Mesenchymal stem cell (in vitro differentiated cells and primary cell): ENCODE data around the gene OTC.

Experiments
- DNase-seq: peaks from one replicate; pipeline ENCODE4 v3.0.0-alpha.2; 2013
- H2AFZ ChIP-seq: one replicate; pipeline ENCODE4 v1.6.1; 2013; ENCODE audit warnings: low read depth, mild to moderate bottlenecking, control low read depth, inconsistent platforms, low read length, moderate library complexity
- H2AK5ac ChIP-seq: 2 replicates; pipeline ENCODE4 v1.6.1; 2013; ENCODE audit warnings: low read length, moderate library complexity, mild to moderate bottlenecking, inconsistent platforms; ENCODE audit not compliant: severe bottlenecking
- H2BK120ac ChIP-seq: one replicate; pipeline ENCODE4 v1.6.1; 2013; ENCODE audit warnings: low read depth, mild to moderate bottlenecking, inconsistent platforms, low read length, moderate library complexity
- H2BK12ac ChIP-seq, 2 experiments: one replicate each; pipeline ENCODE4 v1.6.1; 2013; ENCODE audit warnings: inconsistent platforms in 2 of 2, low read length in 2 of 2, mild to moderate bottlenecking in 2 of 2, moderate library complexity in 2 of 2, control low read depth in 1 of 2
- H2BK15ac ChIP-seq: one replicate; pipeline ENCODE4 v1.6.1; 2013; ENCODE audit warnings: mild to moderate bottlenecking, low read depth, inconsistent platforms; ENCODE audit not compliant: poor library complexity, severe bottlenecking
- H2BK5ac ChIP-seq: 2 replicates; pipeline ENCODE4 v1.6.1; 2013; ENCODE audit warnings: low read depth, mild to moderate bottlenecking, low read length, control low read depth, inconsistent platforms; ENCODE audit not compliant: poor library complexity, severe bottlenecking
- H3K14ac ChIP-seq, 2 experiments: one replicate each; pipeline ENCODE4 v1.6.1; 2013; ENCODE audit warnings: inconsistent platforms in 2 of 2, low read length in 2 of 2, control low read depth in 1 of 2, mild to moderate bottlenecking in 1 of 2, moderate library complexity in 1 of 2
- H3K18ac ChIP-seq, 2 experiments: one replicate each; pipeline ENCODE4 v1.6.1; 2013; ENCODE audit warnings: inconsistent platforms in 2 of 2, low read length in 2 of 2, control low read depth in 1 of 2, low read depth in 1 of 2, mild to moderate bottlenecking in 1 of 2
- H3K23ac ChIP-seq, 2 experiments: one replicate each; pipeline ENCODE4 v1.6.1; 2013; ENCODE audit warnings: inconsistent platforms in 2 of 2, low read length in 2 of 2, mild to moderate bottlenecking in 2 of 2, moderate library complexity in 2 of 2, control low read depth in 1 of 2
- H3K27ac ChIP-seq: 2 replicates; pipeline ENCODE4 v1.5.1; 2013; ENCODE audit warnings: mild to moderate bottlenecking, moderate library complexity, low read length, control low read depth, inconsistent platforms; ENCODE audit not compliant: poor library complexity, severe bottlenecking
- H3K27me3 ChIP-seq, 2 experiments: 2 replicates each; pipeline versions ENCODE4 v1.6.1 to v1.7.0; 2013; ENCODE audit warnings: low read length in 2 of 2, mild to moderate bottlenecking in 2 of 2, moderate library complexity in 2 of 2, control low read depth in 1 of 2, inconsistent platforms in 1 of 2; ENCODE audit not compliant: control insufficient read depth in 1 of 2, insufficient read depth in 1 of 2
- H3K36me3 ChIP-seq, 2 experiments: 2 replicates each; pipeline versions ENCODE4 v1.6.1 to v1.7.0; 2013; ENCODE audit warnings: low read length in 2 of 2, control low read depth in 1 of 2, inconsistent platforms in 1 of 2, low read depth in 1 of 2, mild to moderate bottlenecking in 1 of 2; ENCODE audit not compliant: insufficient read depth in 2 of 2, control insufficient read depth in 1 of 2
- H3K4ac ChIP-seq, 2 experiments: one replicate each; pipeline ENCODE4 v1.6.1; 2013; ENCODE audit warnings: inconsistent platforms in 2 of 2, low read length in 2 of 2, mild to moderate bottlenecking in 2 of 2, moderate library complexity in 2 of 2, control low read depth in 1 of 2, low read depth in 1 of 2
- H3K4me1 ChIP-seq: 2 replicates; pipeline ENCODE4 v1.6.1; 2013; ENCODE audit warnings: low read depth, low read length, control low read depth; ENCODE audit not compliant: control insufficient read depth, insufficient read depth
- H3K4me2 ChIP-seq: 2 replicates; pipeline ENCODE4 v1.6.1; 2013; ENCODE audit warnings: low read length, mild to moderate bottlenecking, inconsistent platforms; ENCODE audit not compliant: poor library complexity, severe bottlenecking
- H3K4me3 ChIP-seq, 2 experiments: 2 replicates each; pipeline versions ENCODE4 v1.5.1 to v1.7.0; 2013; ENCODE audit warnings: low read length in 2 of 2, mild to moderate bottlenecking in 2 of 2, control low read depth in 1 of 2, low read depth in 1 of 2; ENCODE audit not compliant: insufficient read depth in 1 of 2
- H3K79me1 ChIP-seq: replicated peaks from 2 replicates; pipeline ENCODE4 v1.6.1; 2013; ENCODE audit warnings: mild to moderate bottlenecking, control low read depth, low read length, inconsistent platforms; ENCODE audit not compliant: poor library complexity, severe bottlenecking
- H3K9ac ChIP-seq: 2 replicates; pipeline ENCODE4 v1.7.0; 2013; ENCODE audit warnings: mild to moderate bottlenecking, low read length, moderate library complexity
- H3K9me3 ChIP-seq: 2 replicates; pipeline ENCODE4 v1.7.0; 2013; ENCODE audit warnings: mild to moderate bottlenecking, low read length; ENCODE audit not compliant: control insufficient read depth
- H4K8ac ChIP-seq: one replicate; pipeline ENCODE4 v1.6.1; 2013; ENCODE audit warnings: inconsistent platforms, mild to moderate bottlenecking, low read length, moderate library complexity
- H4K91ac ChIP-seq: one replicate; pipeline ENCODE4 v1.6.1; 2013; ENCODE audit warnings: mild to moderate bottlenecking, low read length, inconsistent platforms
- WGBS: methylation state at CpG from one replicate; pipeline ENCODE4 v1.1.7; 2013; ENCODE audit warnings: mixed read lengths; 5-methylcytosine and 5-hydroxymethylcytosine counted together

OTC gene

DNA sequence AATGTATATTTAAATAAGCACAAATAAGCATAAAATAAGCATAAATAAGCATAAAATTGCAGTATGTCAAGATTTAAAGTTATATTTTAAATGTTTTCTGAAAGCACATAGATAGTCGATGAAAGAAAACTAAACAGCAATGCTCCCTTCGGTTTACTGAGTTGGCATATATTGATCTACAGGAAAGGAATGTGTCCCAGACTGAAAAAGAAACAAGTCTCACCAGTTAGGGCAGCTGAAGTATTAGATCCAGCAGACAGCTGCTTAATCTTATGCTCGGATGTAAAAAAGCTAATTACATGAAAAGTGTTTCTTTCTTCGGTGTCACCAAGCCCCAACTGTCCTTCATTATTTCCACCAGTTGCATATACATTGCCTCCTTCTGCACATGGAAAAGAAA, 33.8 kb upstream of the OTC start:
- Histone ChIP-seq H3K27me3 (no peaks in the 10 kb centered on the region), H3K14ac (no peak overlapping the region), H2BK12ac (no peak overlapping the region), H2AFZ (no peak overlapping the region), H3K4me3 (no peak overlapping the region), H3K23ac (no peak overlapping the region), H3K4ac (no peak overlapping the region), H2BK15ac (no peak overlapping the region), H3K36me3 (peaks cover 0 to 5% of the 10 kb centered on the region in 2 experiments), H4K91ac (no peak overlapping the region), H3K18ac (no peak overlapping the region), H2AK5ac (no peak overlapping the region), H3K9ac (no peak overlapping the region), H3K4me1 (no peaks in the 10 kb centered on the region), H3K9me3 (no peaks in the 10 kb centered on the region), H2BK120ac (no peak overlapping the region), H3K4me2 (no peak overlapping the region), H4K8ac (no peak overlapping the region), H3K27ac (no peak overlapping the region), H2BK5ac (no peak overlapping the region), H3K79me1 (peaks cover 2% of the 10 kb centered on the region)
- no peak for DNase-seq
- 97% methylated on average over 3 of the region's 4 CpGs for WGBS

DNA sequence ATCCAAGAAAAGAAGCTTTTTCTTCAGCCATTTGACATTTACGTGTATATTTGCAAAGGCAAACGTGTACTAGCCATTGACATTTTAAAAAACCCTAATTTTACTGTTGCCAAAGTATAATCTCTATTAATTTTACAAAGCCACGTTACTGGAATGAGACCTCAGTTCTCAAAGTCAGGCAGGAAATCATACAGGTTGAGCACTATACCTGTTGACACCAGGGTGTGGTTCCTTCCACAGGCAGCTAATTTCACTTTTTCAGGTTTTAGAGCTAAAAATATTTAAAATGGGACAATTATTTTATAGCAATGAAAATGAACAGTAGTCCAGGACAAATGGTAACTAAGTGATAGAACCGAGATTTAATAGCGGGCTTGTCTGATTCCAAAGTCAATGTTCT, 31.6 kb upstream of the OTC start:
- peaks cover 2% of the 10 kb centered on the region for H3K79me1 ChIP-seq
- no peak overlapping the region for H2AFZ ChIP-seq
- no peak overlapping the region for H3K9ac ChIP-seq
- H3K4me3 ChIP-seq, result no peak overlapping the region
- no peak overlapping the region for H2BK5ac ChIP-seq
- peaks cover 0 to 5% of the 10 kb centered on the region in 2 experiments for H3K36me3 ChIP-seq
- H2BK15ac ChIP-seq, result no peak overlapping the region
- H3K27ac ChIP-seq, result no peak overlapping the region
- WGBS, result 97% methylated on average over 3 of the region's 5 CpGs
- H3K4ac ChIP-seq, result no peak overlapping the region
- no peak overlapping the region for H3K4me2 ChIP-seq
- H3K27me3 ChIP-seq, result no peaks in the 10 kb centered on the region
- H2BK12ac ChIP-seq, result no peak overlapping the region
- H3K18ac ChIP-seq, result no peak overlapping the region
- H3K4me1 ChIP-seq, result no peaks in the 10 kb centered on the region
- DNase-seq, result no peak
- H3K9me3 ChIP-seq, result no peaks in the 10 kb centered on the region
- no peak overlapping the region for H4K8ac ChIP-seq
- no peak overlapping the region for H2BK120ac ChIP-seq
- H4K91ac ChIP-seq, result no peak overlapping the region
- no peak overlapping the region for H2AK5ac ChIP-seq
- no peak overlapping the region for H3K23ac ChIP-seq
- H3K14ac ChIP-seq, result no peak overlapping the region

DNA sequence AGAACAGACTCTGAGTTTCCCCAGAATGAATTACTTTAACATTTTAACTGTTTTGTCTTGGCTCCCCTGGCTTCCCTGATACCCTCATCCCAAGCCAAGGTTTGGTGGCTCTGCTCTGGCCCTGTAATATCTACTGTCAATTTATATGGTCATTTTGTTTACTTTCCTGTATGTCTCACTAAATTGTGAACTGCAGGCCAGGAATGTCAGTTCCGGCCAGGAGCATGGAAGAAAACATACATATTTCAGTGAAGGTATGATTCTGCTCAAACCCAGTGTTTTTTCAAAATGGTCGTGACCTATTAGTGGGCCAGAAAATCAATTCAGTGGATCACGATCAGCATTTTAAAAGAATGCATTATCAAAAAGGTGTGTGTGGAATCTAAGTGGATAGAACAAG, 26.3 kb upstream of the OTC start:
- Histone ChIP-seq H3K23ac (no peak overlapping the region), H3K27ac (no peak overlapping the region), H3K14ac (no peak overlapping the region), H2BK12ac (no peak overlapping the region), H3K18ac (no peak overlapping the region), H2BK15ac (no peak overlapping the region), H4K91ac (no peak overlapping the region), H2AK5ac (no peak overlapping the region), H3K9me3 (no peaks in the 10 kb centered on the region), H3K4me3 (peak overlapping the region in 1 of 2 experiments; percentile 80), H4K8ac (no peak overlapping the region), H3K4ac (no peak overlapping the region), H3K27me3 (no peaks in the 10 kb centered on the region), H3K4me1 (no peaks in the 10 kb centered on the region), H2BK5ac (no peak overlapping the region), H2AFZ (no peak overlapping the region), H3K4me2 (peak overlapping the region; percentile 58), H3K36me3 (no peaks in the 10 kb centered on the region), H3K9ac (peak overlapping the region; percentile 95), H3K79me1 (no peaks in the 10 kb centered on the region), H2BK120ac (no peak overlapping the region)
- 42% methylated on average over 3 of the region's 3 CpGs for WGBS
- peak; percentile 2 for DNase-seq

DNA sequence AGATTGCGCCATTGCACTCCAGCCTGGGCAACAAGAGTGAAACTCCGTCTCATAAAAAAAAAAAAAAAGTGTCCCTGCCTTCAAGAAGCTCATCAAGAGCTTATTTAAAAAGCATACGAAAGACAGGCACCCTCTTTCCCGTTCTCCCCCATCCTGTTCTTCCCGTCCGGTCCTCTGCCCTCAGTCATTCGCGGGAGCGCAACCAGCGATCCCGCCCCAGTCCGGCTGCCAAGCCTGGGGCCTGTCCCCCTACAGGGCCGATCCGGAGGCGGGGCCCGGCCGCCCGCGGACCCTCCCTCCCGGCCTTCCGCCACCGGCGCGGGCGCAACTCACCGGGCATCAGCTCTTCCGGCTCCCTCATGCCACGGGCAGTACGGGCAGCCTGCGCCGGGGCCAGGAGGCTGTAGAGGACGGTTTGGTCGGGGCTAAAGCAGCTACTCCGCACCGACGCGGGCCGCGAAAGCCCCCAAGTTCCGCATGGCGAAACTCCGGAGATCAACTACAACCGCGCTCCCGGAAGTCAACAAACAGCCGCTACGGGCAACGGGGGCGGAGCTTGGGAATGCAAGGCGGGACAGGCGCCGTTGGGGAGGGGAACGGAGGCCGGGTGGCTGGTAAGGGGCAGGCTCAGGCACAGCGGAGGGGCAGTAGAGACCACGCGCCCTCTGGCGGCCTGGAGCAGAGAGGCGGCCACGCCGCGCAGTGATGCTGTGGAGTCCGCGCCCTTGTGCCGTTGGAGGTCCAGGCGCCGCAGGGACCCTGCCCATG, 25.2 kb upstream of the OTC start, which contains the start of gene RPGR:
TSS of gene RPGR (minus strand) at position 503 of the 768 bp plus-strand sequence. CDS start at position 361, 142 bp downstream.
- peak within 1 kb of the TSS; percentile 29 to 73 for H3K18ac ChIP-seq
- H2BK15ac ChIP-seq, result no peak within 1 kb of the TSS
- H3K27ac ChIP-seq, result peak within 1 kb of the TSS; percentile 79
- DNase-seq, result peak; percentile 93
- peak within 1 kb of the TSS; percentile 37 to 87 for H3K4ac ChIP-seq
- no peak within 1 kb of the TSS for H2BK120ac ChIP-seq
- no peaks in the 10 kb centered on the region for H3K36me3 ChIP-seq
- WGBS, result 0% methylated on average over 51 of the region's 67 CpGs
- no peaks in the 10 kb centered on the region for H3K27me3 ChIP-seq
- H4K91ac ChIP-seq, result peak within 1 kb of the TSS; percentile 27
- no peak within 1 kb of the TSS for H3K23ac ChIP-seq
- H2AK5ac ChIP-seq, result no peak within 1 kb of the TSS
- no peaks in the 10 kb centered on the region for H3K9me3 ChIP-seq
- H2AFZ ChIP-seq, result peak within 1 kb of the TSS; percentile 76
- peak within 1 kb of the TSS; percentile 80 to 87 for H3K4me3 ChIP-seq
- no peaks in the 10 kb centered on the region for H3K4me1 ChIP-seq
- no peak within 1 kb of the TSS for H3K14ac ChIP-seq
- peak within 1 kb of the TSS; percentile 95 for H3K9ac ChIP-seq
- H4K8ac ChIP-seq, result no peak within 1 kb of the TSS
- peak within 1 kb of the TSS; percentile 58 for H3K4me2 ChIP-seq
- H2BK12ac ChIP-seq, result peak within 1 kb of the TSS in 1 of 2 experiments; percentile 84
- no peaks in the 10 kb centered on the region for H3K79me1 ChIP-seq
- no peak within 1 kb of the TSS for H2BK5ac ChIP-seq
